Stomach smooth muscle (tissue), 2 donors: ENCODE measurements around the gene UBR1.

Experiments
- H3K27ac ChIP-seq: one replicate; pipeline ENCODE4 v1.7.0; 2013; ENCODE audit warnings: mild to moderate bottlenecking, low read length, inconsistent platforms
- H3K27me3 ChIP-seq, 2 donors: one replicate each; pipeline ENCODE4 v1.7.0; 2013; ENCODE audit warnings: low read length in 2 of 2; ENCODE audit not compliant: insufficient read depth in 2 of 2, control insufficient read depth in 1 of 2
- H3K36me3 ChIP-seq, 2 donors: one replicate each; pipeline ENCODE4 v1.7.0; 2013; ENCODE audit warnings: low read length in 2 of 2; ENCODE audit not compliant: control insufficient read depth in 2 of 2, insufficient read depth in 2 of 2
- H3K4me1 ChIP-seq: one replicate; pipeline ENCODE4 v1.7.0; 2013; ENCODE audit warnings: low read length; ENCODE audit not compliant: control insufficient read depth, insufficient read depth
- H3K4me3 ChIP-seq, 2 donors: one replicate each; pipeline ENCODE4 v1.7.0; 2013; ENCODE audit warnings: low read length in 2 of 2
- H3K9ac ChIP-seq, 2 donors: one replicate each; pipeline ENCODE4 v1.7.0; 2013; ENCODE audit warnings: low read length in 2 of 2, mild to moderate bottlenecking in 1 of 2
- H3K9me3 ChIP-seq, 2 donors: one replicate each; pipeline ENCODE4 v1.7.0; 2013; ENCODE audit warnings: low read length in 2 of 2; ENCODE audit not compliant: control insufficient read depth in 2 of 2
- donor health status: healthy.
- donor health status: Pancreatic carcinoma.

The UBR1 gene

DNA sequence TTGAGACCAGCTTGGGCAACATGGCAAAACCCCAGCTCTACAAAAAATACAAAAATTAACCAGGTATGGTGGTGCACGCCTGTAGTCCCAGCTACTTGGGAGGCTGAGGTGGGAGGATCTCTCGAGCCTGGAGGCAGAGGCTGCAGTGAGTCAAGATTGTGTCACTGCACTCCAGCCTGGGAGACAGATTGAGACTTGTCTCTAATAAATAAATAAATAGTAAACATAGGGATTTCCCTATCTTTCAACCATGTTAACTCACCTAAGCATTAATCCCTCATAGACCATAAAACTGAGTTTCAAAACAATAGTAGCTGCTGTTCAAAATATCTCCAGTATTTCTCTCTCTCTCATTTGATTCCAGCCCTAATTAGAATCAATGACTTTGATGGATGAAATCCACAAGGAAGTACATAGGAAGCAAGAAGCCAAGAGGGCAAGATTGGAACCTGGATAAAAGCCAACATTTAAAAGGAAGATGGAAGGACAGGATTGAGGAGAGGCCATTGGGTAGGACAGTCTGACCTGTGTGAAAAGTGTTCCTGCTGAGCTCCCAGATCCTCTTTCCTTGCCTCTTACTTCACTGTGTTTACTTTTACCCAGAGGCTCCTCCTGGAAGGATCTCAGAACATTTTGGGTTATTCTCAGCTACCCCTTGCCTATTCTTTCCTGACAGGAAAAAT lies 172.9 kb downstream of the UBR1 start:
- H3K9ac ChIP-seq: no peak overlapping the region
- H3K4me1 ChIP-seq: no peaks in the 10 kb centered on the region
- H3K27ac ChIP-seq: no peak overlapping the region
- H3K36me3 ChIP-seq: no peaks in the 10 kb centered on the region
- H3K9me3 ChIP-seq: peaks cover 0 to 3% of the 10 kb centered on the region in 2 donors
- H3K4me3 ChIP-seq: no peak overlapping the region
- H3K27me3 ChIP-seq: no peaks in the 10 kb centered on the region

- H3K36me3 ChIP-seq: no peaks in the 10 kb centered on the region
- H3K27me3 ChIP-seq: no peaks in the 10 kb centered on the region
- H3K4me1 ChIP-seq: no peaks in the 10 kb centered on the region
- H3K9ac ChIP-seq: no peak overlapping the region
- H3K4me3 ChIP-seq: no peak overlapping the region
- no peaks in the 10 kb centered on the region for H3K9me3 ChIP-seq
- H3K27ac ChIP-seq: no peak overlapping the region
Observed at GRCh38 chr15:42931702-42932486, 173.9 kb downstream of the UBR1 start.

GRCh38 chr15:42929306-42929848 lies 176.5 kb downstream of the UBR1 start:
- Histone ChIP-seq H3K27ac (no peak overlapping the region), H3K4me1 (no peaks in the 10 kb centered on the region), H3K36me3 (no peaks in the 10 kb centered on the region), H3K27me3 (no peaks in the 10 kb centered on the region), H3K9ac (no peak overlapping the region), H3K9me3 (no peaks in the 10 kb centered on the region), H3K4me3 (no peak overlapping the region)

GRCh38 chr15:42921342-42921731 lies 184.5 kb downstream of the UBR1 start:
- Histone ChIP-seq H3K27ac (peak overlapping the region; percentile 62), H3K27me3 (no peaks in the 10 kb centered on the region), H3K9ac (peak overlapping the region; percentile 66 to 80), H3K9me3 (no peaks in the 10 kb centered on the region), H3K4me3 (peak overlapping the region; percentile 80 to 91), H3K36me3 (no peaks in the 10 kb centered on the region), H3K4me1 (peaks cover 7% of the 10 kb centered on the region)

DNA sequence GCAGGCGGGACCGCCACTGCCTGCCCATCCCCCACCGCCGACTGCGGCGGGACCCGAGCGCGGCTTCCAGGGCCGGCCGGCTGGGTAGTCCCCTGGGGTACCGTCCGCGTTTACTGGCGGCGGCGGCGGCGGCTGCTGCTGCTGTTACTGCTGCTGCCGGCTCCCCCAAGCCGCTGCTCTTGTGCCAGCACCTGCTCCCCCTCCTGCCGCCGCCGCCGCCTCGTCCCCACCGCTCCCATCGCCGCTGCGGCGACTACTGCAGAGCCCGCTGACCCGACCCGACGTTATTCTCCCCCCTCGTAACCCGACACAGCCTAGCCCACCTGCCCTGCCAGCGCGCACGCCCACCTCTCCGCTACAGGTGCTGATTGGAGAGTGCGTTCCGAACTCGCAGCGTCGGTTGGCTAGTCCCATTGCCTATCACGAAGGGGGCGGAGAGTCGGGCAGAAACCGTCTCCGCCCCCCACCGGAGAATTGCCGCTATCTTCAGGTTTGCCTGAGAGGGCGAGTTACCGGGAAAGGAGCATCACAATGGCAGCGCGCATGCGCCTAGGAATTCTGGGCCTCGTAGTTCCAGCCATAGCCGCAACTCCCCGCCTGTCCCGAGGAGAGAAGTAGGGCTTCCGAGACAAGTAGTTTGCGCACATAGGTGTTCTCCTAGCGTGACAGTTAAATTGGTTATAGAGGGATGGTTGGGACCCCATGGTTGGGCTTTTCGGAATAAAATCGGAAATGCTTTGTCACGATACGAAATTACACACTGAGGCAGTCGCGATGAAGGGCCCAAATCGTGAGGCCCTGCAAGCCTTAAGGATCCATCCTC lies 185.1 kb downstream of the UBR1 start, which contains the start of gene TTBK2:
Gene TTBK2 (minus strand): TSS at position 260 of the 823 bp plus-strand sequence. CDS start 42,161 bp downstream, outside the sequence.
- H3K4me3 ChIP-seq: peak within 1 kb of the TSS; percentile 80 to 91
- H3K9me3 ChIP-seq: no peaks in the 10 kb centered on the region
- H3K36me3 ChIP-seq: no peaks in the 10 kb centered on the region
- H3K9ac ChIP-seq: peak within 1 kb of the TSS; percentile 69 to 83
- no peaks in the 10 kb centered on the region for H3K27me3 ChIP-seq
- H3K27ac ChIP-seq: peak within 1 kb of the TSS; percentile 62
- peaks cover 7% of the 10 kb centered on the region for H3K4me1 ChIP-seq

DNA sequence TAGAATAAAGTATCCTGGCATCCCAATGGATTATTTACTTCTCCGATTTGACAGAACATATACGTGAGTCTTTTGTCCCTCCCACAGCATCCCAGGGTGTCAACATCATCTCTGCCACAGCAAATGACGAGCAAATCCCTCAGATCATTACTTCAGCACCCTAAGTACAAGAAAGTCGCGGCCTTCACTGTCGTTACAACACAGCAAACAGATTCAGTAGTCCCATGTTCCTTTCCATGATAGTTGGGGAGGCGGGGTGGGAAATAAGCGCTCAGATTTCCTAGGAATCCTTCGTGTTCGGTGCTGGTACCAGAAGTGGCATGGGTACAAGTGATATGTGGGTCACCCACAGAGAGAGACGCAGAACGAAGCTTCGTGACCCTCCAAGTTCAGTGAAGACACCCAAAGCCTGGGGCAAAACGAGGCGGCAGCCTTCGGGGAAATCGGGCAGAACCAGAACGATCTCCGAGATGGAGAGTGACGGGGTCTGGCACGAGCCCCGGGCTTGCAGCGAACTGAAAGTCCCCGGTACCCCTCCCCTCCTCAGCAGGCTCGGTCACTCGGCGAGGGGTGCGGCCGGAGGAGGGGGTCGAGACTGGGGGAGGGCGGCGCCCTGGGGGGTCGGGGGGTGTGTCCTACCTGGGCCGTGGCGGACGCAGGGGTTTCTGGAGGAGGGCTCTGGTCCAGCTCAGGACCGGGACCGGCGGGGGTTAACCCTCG lies 185.9 kb downstream of the UBR1 start:
- no peaks in the 10 kb centered on the region for H3K9me3 ChIP-seq
- peak overlapping the region; percentile 80 to 91 for H3K4me3 ChIP-seq
- no peaks in the 10 kb centered on the region for H3K27me3 ChIP-seq
- H3K4me1 ChIP-seq: peaks cover 7% of the 10 kb centered on the region
- H3K36me3 ChIP-seq: no peaks in the 10 kb centered on the region
- peak overlapping the region; percentile 69 to 83 for H3K9ac ChIP-seq
- H3K27ac ChIP-seq: peak overlapping the region; percentile 62

- H3K27me3 ChIP-seq: no peaks in the 10 kb centered on the region
- peak overlapping the region; percentile 80 to 91 for H3K4me3 ChIP-seq
- peaks cover 7% of the 10 kb centered on the region for H3K4me1 ChIP-seq
- H3K36me3 ChIP-seq: no peaks in the 10 kb centered on the region
- H3K9me3 ChIP-seq: no peaks in the 10 kb centered on the region
- H3K9ac ChIP-seq: peak overlapping the region; percentile 69 to 83
- peak overlapping the region; percentile 62 for H3K27ac ChIP-seq
Observed at GRCh38 chr15:42919308-42919707, 186.5 kb downstream of the UBR1 start.

GRCh38 chr15:42918047-42918446 lies 187.8 kb downstream of the UBR1 start:
- Histone ChIP-seq H3K4me3 (no peak overlapping the region), H3K36me3 (no peaks in the 10 kb centered on the region)

GRCh38 chr15:42915654-42916315 lies 190.1 kb downstream of the UBR1 start:
- no peaks in the 10 kb centered on the region for H3K9me3 ChIP-seq
- H3K9ac ChIP-seq: no peak overlapping the region
- H3K27ac ChIP-seq: no peak overlapping the region

More at GRCh38 chr15:42918047-42918446, 187.8 kb downstream of the UBR1 start:
- H3K9ac ChIP-seq: no peak overlapping the region
- H3K9me3 ChIP-seq: no peaks in the 10 kb centered on the region
- H3K27me3 ChIP-seq: no peaks in the 10 kb centered on the region
- H3K4me1 ChIP-seq: peaks cover 7% of the 10 kb centered on the region
- no peak overlapping the region for H3K27ac ChIP-seq

More at GRCh38 chr15:42915654-42916315, 190.1 kb downstream of the UBR1 start:
- Histone ChIP-seq H3K36me3 (no peaks in the 10 kb centered on the region), H3K4me3 (no peak overlapping the region), H3K4me1 (peaks cover 7% of the 10 kb centered on the region), H3K27me3 (no peaks in the 10 kb centered on the region)
